WTC11 (cell line): ENCODE results near the gene PLXNA3. TPM values are rescaled to one million over a fixed set of nuclear protein-coding genes. Genes with fewer than 3 reads are reported as not detected.
A peak's percentile ranks its signal among the peaks of the same experiment; 100 is the strongest.

Experiments used
- ATAC-seq: fragments of 200-7000 bp; cut with Tn5 transposase; 2 replicates; pipeline ENCODE4 v1.10.0; 2021; ENCODE audit warnings: mild to moderate bottlenecking, moderate library complexity
- CTCF ChIA-PET: fragments of 300-600 bp; sonication (Branson Sonifier 250); formaldehyde crosslinking; loops from one replicate; lab custom pipeline; 2021; ENCODE audit warnings: antibody characterized with exemption; lab: Charles Lee
- POLR2A ChIA-PET: fragments of 350-600 bp; sonication (Branson Sonifier 250); formaldehyde crosslinking; loops from one replicate; lab custom pipeline; 2021; ENCODE audit warnings: antibody characterized with exemption; lab: Charles Lee
- DNase-seq: peaks from one replicate; pipeline ENCODE4 v3.0.0; 2021; ENCODE audit warnings: low spot score
- H3K27ac Mint-ChIP-seq: 2 replicates; pipeline ENCODE4 v1.8.0; 2021; ENCODE audit warnings: mixed read lengths
- H3K27me3 Mint-ChIP-seq: 2 replicates; pipeline ENCODE4 v1.8.0; 2021; ENCODE audit warnings: low read depth, mild to moderate bottlenecking, moderate library complexity, mixed read lengths
- H3K36me3 Mint-ChIP-seq: 2 replicates; pipeline ENCODE4 v1.8.0; 2021; ENCODE audit warnings: mixed read lengths
- H3K4me1 Mint-ChIP-seq: 2 replicates; pipeline ENCODE4 v1.8.0; 2022; ENCODE audit warnings: mixed read lengths
- H3K4me3 Mint-ChIP-seq: 2 replicates; pipeline ENCODE4 v1.8.0; 2021; ENCODE audit warnings: mild to moderate bottlenecking, moderate library complexity, mixed read lengths
- H3K9me3 Mint-ChIP-seq: 2 replicates; pipeline ENCODE4 v1.8.0; 2021; ENCODE audit warnings: mixed read lengths
- ATF3 ChIP-seq: sonication (generic); formaldehyde crosslinking; conservative IDR thresholded peaks from 2 replicates; pipeline ENCODE4 v1.8.1; 2022; ENCODE audit warnings: mild to moderate bottlenecking, missing genetic modification reagents
- ESRRA ChIP-seq: sonication (generic); formaldehyde crosslinking; IDR thresholded peaks from 2 replicates; pipeline ENCODE4 v1.8.1; 2022; ENCODE audit warnings: mild to moderate bottlenecking, missing genetic modification reagents, borderline replicate concordance
- ETV6 ChIP-seq: sonication (generic); formaldehyde crosslinking; IDR thresholded peaks from 2 replicates; pipeline ENCODE4 v1.8.1; 2022; ENCODE audit warnings: mild to moderate bottlenecking, missing genetic modification reagents
- FOXK1 ChIP-seq: sonication (generic); formaldehyde crosslinking; IDR thresholded peaks from 2 replicates; pipeline ENCODE4 v1.8.0; 2022; ENCODE audit warnings: mild to moderate bottlenecking, moderate library complexity, missing genetic modification reagents
- IRF2 ChIP-seq: sonication (generic); formaldehyde crosslinking; IDR thresholded peaks from 2 replicates; pipeline ENCODE4 v1.8.0; 2022; ENCODE audit warnings: low read depth, missing genetic modification reagents, borderline replicate concordance
- JUN ChIP-seq: sonication (generic); formaldehyde crosslinking; IDR thresholded peaks from 2 replicates; pipeline ENCODE4 v1.8.0; 2023; ENCODE audit warnings: mild to moderate bottlenecking, missing genetic modification reagents
- NR1H2 ChIP-seq: sonication (generic); formaldehyde crosslinking; IDR thresholded peaks from 2 replicates; pipeline ENCODE4 v1.9.0; 2021; ENCODE audit warnings: mild to moderate bottlenecking, moderate library complexity, missing genetic modification reagents
- RELA ChIP-seq: sonication (generic); formaldehyde crosslinking; IDR thresholded peaks from 2 replicates; pipeline ENCODE4 v1.8.1; 2022; ENCODE audit warnings: missing genetic modification reagents, mild to moderate bottlenecking, borderline replicate concordance
- STAT6 ChIP-seq: sonication (generic); formaldehyde crosslinking; conservative IDR thresholded peaks from 2 replicates; pipeline ENCODE4 v1.8.1; 2023; ENCODE audit warnings: mild to moderate bottlenecking, low read depth, missing genetic modification reagents, moderate library complexity
- TEAD1 ChIP-seq: sonication (generic); formaldehyde crosslinking; IDR thresholded peaks from 2 replicates; pipeline ENCODE4 v1.8.0; 2022; ENCODE audit warnings: mild to moderate bottlenecking, missing genetic modification reagents
- TP53 ChIP-seq: sonication (generic); formaldehyde crosslinking; IDR thresholded peaks from 2 replicates; pipeline ENCODE4 v1.8.1; 2023; ENCODE audit warnings: mild to moderate bottlenecking, missing genetic modification reagents
- ZMAT4 ChIP-seq: fragments of 250-450 bp; sonication (Bioruptor Pico); IDR thresholded peaks from 2 replicates; pipeline ENCODE4 v1.9.0; 2021; ENCODE audit warnings: mild to moderate bottlenecking
- ZNF416 ChIP-seq: fragments of 250-450 bp; sonication (Bioruptor Pico); IDR thresholded peaks from 2 replicates; pipeline ENCODE4 v1.9.0; 2021; ENCODE audit warnings: mild to moderate bottlenecking, inconsistent platforms
- ZNF671 ChIP-seq: fragments of 250-450 bp; sonication (Bioruptor Pico); IDR thresholded peaks from 2 replicates; pipeline ENCODE4 v1.8.0; 2021; ENCODE audit warnings: mild to moderate bottlenecking
- total RNA-seq: library from RNA; stranded (reverse); gene quantifications from 3 replicates; pipeline ENCODE4 v1.2.3, GENCODE V29; 2021
- TF ChIP-seq, protein P1 (sequence below): sonication (generic); formaldehyde crosslinking; IDR thresholded peaks from 2 replicates; pipeline ENCODE4 v1.8.1; 2022; ENCODE audit warnings: mild to moderate bottlenecking, moderate library complexity, missing genetic modification reagents
- TF ChIP-seq, protein P2 (sequence below): fragments of 200-600 bp; IDR thresholded peaks from 2 replicates; pipeline ENCODE4 v1.8.0; 2022; ENCODE audit warnings: antibody characterized with exemption
- TF ChIP-seq, protein P3 (sequence below): sonication (generic); formaldehyde crosslinking; IDR thresholded peaks from 2 replicates; pipeline ENCODE4 v1.8.1; 2023; ENCODE audit warnings: mild to moderate bottlenecking, missing genetic modification reagents, borderline replicate concordance
- TF ChIP-seq, protein P4 (sequence below): sonication (generic); formaldehyde crosslinking; IDR thresholded peaks from 2 replicates; pipeline ENCODE4 v1.8.1; 2023; ENCODE audit warnings: mild to moderate bottlenecking, missing genetic modification reagents

Gene PLXNA3
- total RNA-seq, 1 experiment from 2014 or later, result 26.6 TPM

- Mint-ChIP-seq H3K27me3 (no peaks in the 10 kb centered on the region), H3K36me3 (peaks cover 3% of the 10 kb centered on the region; the same call in 1 of the 2 replicates), H3K4me1 (peaks cover 17% of the 10 kb centered on the region), H3K4me3 (no peak overlapping the region; the same call in none of the 2 replicates)
- ATAC-seq, result no peak
- POLR2A ChIA-PET, result no interaction called here
- TF ChIP-seq TEAD1 (CRISPR knock-in tag) (no peak), ATF3 (no peak)
- TF ChIP-seq, protein P1, sequence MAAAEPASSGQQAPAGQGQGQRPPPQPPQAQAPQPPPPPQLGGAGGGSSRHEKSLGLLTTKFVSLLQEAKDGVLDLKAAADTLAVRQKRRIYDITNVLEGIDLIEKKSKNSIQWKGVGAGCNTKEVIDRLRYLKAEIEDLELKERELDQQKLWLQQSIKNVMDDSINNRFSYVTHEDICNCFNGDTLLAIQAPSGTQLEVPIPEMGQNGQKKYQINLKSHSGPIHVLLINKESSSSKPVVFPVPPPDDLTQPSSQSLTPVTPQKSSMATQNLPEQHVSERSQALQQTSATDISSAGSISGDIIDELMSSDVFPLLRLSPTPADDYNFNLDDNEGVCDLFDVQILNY (CRISPR knock-in tag), result no peak
- TF ChIP-seq, all 79 proteins: peak for 0
- Mint-ChIP-seq H3K27ac (no peak overlapping the region), H3K9me3 (no peaks in the 10 kb centered on the region)
- CTCF ChIA-PET, result interaction anchor here (0.7 to 2.6 kb wide), 2 partner anchors 54 to 63 kb away, joined by 3 to 10 read pairs; partner anchors contain the start of gene SLC10A3
- no peak for DNase-seq
These were observed 30.9 kb upstream of the PLXNA3 start for GRCh38 chrX:154426916-154427770.

GRCh38 chrX:154428176-154429171, 29.6 kb upstream of the PLXNA3 start, which contains the start of gene ATP6AP1:
Gene ATP6AP1 (plus strand): TSS chrX:154428677. CDS start chrX:154428693, 16 bp downstream.
- H3K4me1 Mint-ChIP-seq, result peaks cover 17% of the 10 kb centered on the region
- peak within 1 kb of the TSS; percentile 65 for H3K4me3 Mint-ChIP-seq
- CTCF ChIA-PET, result interaction anchor here (2.6 kb wide), 1 partner anchor 55 kb away, joined by 10 read pairs; no protein-coding TSS in a partner anchor
- H3K9me3 Mint-ChIP-seq, result no peaks in the 10 kb centered on the region
- no peaks in the 10 kb centered on the region for H3K27me3 Mint-ChIP-seq
- peak; percentile 97 for ATAC-seq
- POLR2A ChIA-PET, result interaction anchor here (0.8 to 1.0 kb wide), 2 partner anchors 31 to 55 kb away, joined by 3 read pairs; no protein-coding TSS in a partner anchor
- DNase-seq, result peak; percentile 83
- peaks cover 10% of the 10 kb centered on the region; the same call in 1 of the 2 replicates for H3K36me3 Mint-ChIP-seq
- no peak within 1 kb of the TSS for H3K27ac Mint-ChIP-seq
- TF ChIP-seq, protein P1 (CRISPR knock-in tag), result no peak
- TF ChIP-seq ZNF671 (no peak), TP53 (CRISPR knock-in tag) (no peak), IRF2 (CRISPR knock-in tag) (no peak), ETV6 (CRISPR knock-in tag) (no peak), ZNF416 (CRISPR knock-in tag) (no peak), ESRRA (no peak), NR1H2 (CRISPR knock-in tag) (no peak), ZMAT4 (CRISPR knock-in tag) (no peak), JUN (CRISPR knock-in tag) (no peak), RELA (CRISPR knock-in tag) (no peak), STAT6 (CRISPR knock-in tag) (no peak), FOXK1 (no peak)
- TF ChIP-seq, protein P2, sequence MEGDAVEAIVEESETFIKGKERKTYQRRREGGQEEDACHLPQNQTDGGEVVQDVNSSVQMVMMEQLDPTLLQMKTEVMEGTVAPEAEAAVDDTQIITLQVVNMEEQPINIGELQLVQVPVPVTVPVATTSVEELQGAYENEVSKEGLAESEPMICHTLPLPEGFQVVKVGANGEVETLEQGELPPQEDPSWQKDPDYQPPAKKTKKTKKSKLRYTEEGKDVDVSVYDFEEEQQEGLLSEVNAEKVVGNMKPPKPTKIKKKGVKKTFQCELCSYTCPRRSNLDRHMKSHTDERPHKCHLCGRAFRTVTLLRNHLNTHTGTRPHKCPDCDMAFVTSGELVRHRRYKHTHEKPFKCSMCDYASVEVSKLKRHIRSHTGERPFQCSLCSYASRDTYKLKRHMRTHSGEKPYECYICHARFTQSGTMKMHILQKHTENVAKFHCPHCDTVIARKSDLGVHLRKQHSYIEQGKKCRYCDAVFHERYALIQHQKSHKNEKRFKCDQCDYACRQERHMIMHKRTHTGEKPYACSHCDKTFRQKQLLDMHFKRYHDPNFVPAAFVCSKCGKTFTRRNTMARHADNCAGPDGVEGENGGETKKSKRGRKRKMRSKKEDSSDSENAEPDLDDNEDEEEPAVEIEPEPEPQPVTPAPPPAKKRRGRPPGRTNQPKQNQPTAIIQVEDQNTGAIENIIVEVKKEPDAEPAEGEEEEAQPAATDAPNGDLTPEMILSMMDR, result no peak
- TF ChIP-seq, protein P3, sequence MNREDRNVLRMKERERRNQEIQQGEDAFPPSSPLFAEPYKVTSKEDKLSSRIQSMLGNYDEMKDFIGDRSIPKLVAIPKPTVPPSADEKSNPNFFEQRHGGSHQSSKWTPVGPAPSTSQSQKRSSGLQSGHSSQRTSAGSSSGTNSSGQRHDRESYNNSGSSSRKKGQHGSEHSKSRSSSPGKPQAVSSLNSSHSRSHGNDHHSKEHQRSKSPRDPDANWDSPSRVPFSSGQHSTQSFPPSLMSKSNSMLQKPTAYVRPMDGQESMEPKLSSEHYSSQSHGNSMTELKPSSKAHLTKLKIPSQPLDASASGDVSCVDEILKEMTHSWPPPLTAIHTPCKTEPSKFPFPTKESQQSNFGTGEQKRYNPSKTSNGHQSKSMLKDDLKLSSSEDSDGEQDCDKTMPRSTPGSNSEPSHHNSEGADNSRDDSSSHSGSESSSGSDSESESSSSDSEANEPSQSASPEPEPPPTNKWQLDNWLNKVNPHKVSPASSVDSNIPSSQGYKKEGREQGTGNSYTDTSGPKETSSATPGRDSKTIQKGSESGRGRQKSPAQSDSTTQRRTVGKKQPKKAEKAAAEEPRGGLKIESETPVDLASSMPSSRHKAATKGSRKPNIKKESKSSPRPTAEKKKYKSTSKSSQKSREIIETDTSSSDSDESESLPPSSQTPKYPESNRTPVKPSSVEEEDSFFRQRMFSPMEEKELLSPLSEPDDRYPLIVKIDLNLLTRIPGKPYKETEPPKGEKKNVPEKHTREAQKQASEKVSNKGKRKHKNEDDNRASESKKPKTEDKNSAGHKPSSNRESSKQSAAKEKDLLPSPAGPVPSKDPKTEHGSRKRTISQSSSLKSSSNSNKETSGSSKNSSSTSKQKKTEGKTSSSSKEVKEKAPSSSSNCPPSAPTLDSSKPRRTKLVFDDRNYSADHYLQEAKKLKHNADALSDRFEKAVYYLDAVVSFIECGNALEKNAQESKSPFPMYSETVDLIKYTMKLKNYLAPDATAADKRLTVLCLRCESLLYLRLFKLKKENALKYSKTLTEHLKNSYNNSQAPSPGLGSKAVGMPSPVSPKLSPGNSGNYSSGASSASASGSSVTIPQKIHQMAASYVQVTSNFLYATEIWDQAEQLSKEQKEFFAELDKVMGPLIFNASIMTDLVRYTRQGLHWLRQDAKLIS (CRISPR knock-in tag), result no peak
- TF ChIP-seq, protein P4, sequence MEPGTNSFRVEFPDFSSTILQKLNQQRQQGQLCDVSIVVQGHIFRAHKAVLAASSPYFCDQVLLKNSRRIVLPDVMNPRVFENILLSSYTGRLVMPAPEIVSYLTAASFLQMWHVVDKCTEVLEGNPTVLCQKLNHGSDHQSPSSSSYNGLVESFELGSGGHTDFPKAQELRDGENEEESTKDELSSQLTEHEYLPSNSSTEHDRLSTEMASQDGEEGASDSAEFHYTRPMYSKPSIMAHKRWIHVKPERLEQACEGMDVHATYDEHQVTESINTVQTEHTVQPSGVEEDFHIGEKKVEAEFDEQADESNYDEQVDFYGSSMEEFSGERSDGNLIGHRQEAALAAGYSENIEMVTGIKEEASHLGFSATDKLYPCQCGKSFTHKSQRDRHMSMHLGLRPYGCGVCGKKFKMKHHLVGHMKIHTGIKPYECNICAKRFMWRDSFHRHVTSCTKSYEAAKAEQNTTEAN (CRISPR knock-in tag), result 0 out of 2 replicates have a peak, but pooled peaks have one; percentile 19
